ENCODE measurements around the gene SARS1. TPM values are rescaled to one million over a fixed set of nuclear protein-coding genes. Genes with fewer than 3 reads are reported as not detected.

The SARS1 gene
- total and polyA plus RNA-seq, 2 of the 13 experiments (the other 11 are each of a cell fraction or from before 2014, with no cell fraction given): 103 to 134 TPM

GRCh38 chr1:109275706-109276345 lies 62.1 kb downstream of the SARS1 start (continued):
- 0 out of 2 replicates have a peak, but pooled peaks have one; percentile 36 for TF ChIP-seq ZNF609 (CRISPR knock-in tag; IDR thresholded peaks at IDR 0.05; ENCODE audit: borderline replicate concordance)
- TF ChIP-seq ZSCAN9 (CRISPR knock-in tag; IDR thresholded peaks at IDR 0.05; ENCODE audit: borderline replicate concordance): 0 out of 2 replicates have a peak, but pooled peaks have one; percentile 10
- TF ChIP-seq BCL6 (CRISPR knock-in tag; IDR thresholded peaks at IDR 0.05): no peak
- TF ChIP-seq GABPB1 (CRISPR knock-in tag; IDR thresholded peaks at IDR 0.05): no peak
- TF ChIP-seq MZF1 (CRISPR knock-in tag; IDR thresholded peaks at IDR 0.05; ENCODE audit: borderline replicate concordance): no peak
- TF ChIP-seq MED1 (CRISPR knock-in tag; IDR thresholded peaks at IDR 0.05): peak; percentile 26; the same call in 1 of the 2 replicates
- no peak for TF ChIP-seq GLI4 (CRISPR knock-in tag; IDR thresholded peaks at IDR 0.05; ENCODE audit: borderline replicate concordance)
- TF ChIP-seq ZNF333 (CRISPR knock-in tag; IDR thresholded peaks at IDR 0.05; ENCODE audit: borderline replicate concordance): no peak
- no peak for TF ChIP-seq POGK (CRISPR knock-in tag; conservative IDR thresholded peaks at IDR 0.05)
- TF ChIP-seq ZNF3 (CRISPR knock-in tag; IDR thresholded peaks at IDR 0.05): no peak
- TF ChIP-seq ZNF501 (CRISPR knock-in tag; IDR thresholded peaks at IDR 0.05): 0 out of 2 replicates have a peak, but pooled peaks have one; percentile 3
- no peak for TF ChIP-seq ZNF674 (CRISPR knock-in tag; IDR thresholded peaks at IDR 0.05; ENCODE audit: low read depth)
- TF ChIP-seq ZNF572 (CRISPR knock-in tag; IDR thresholded peaks at IDR 0.05): no peak
- TF ChIP-seq ZFP37 (CRISPR knock-in tag; IDR thresholded peaks at IDR 0.05; ENCODE audit: borderline replicate concordance): no peak
- no peak for TF ChIP-seq ZNF205 (CRISPR knock-in tag; IDR thresholded peaks at IDR 0.05)
- 0 out of 4 replicates have a peak, but pooled peaks of 1 of the 2 experiments have one; percentile 9 for TF ChIP-seq MAFK (conservative IDR thresholded peaks at IDR 0.05 in 1 of 2, IDR thresholded peaks at IDR 0.05 in 1 of 2; ENCODE audit: low read length in 2 of 2)
- TF ChIP-seq SMAD1 (CRISPR knock-in tag; IDR thresholded peaks at IDR 0.05; ENCODE audit: borderline replicate concordance, low read depth): no peak
- 0 out of 2 replicates have a peak, but pooled peaks have one; percentile 44 for TF ChIP-seq FOXO4 (CRISPR knock-in tag; conservative IDR thresholded peaks at IDR 0.05)
- TF ChIP-seq SMYD3 (CRISPR knock-in tag; IDR thresholded peaks at IDR 0.05): no peak
- TF ChIP-seq SMARCC2 (IDR thresholded peaks at IDR 0.05): no peak
- no peak for TF ChIP-seq HNRNPH1 (optimal IDR thresholded peaks at IDR 0.05; ENCODE audit: low read depth, low read length)
- no peak for TF ChIP-seq ZSCAN25 (CRISPR knock-in tag; IDR thresholded peaks at IDR 0.05)

Data from HepG2 (cell line).